ENCODE measurements around the gene CAVIN3. TPM values are rescaled to one million over a fixed set of nuclear protein-coding genes. Genes with fewer than 3 reads are reported as not detected.

Gene CAVIN3
- total and polyA plus RNA-seq, 9 of the 15 experiments (the other 6 are each of a cell fraction or from before 2014, with no cell fraction given) = 0.13 TPM; not detected in 8

GRCh38 chr11:6273188-6273587 is 47.1 kb downstream of the CAVIN3 start:
- H3K36me3 ChIP-seq (ENCODE audit: control insufficient read depth, insufficient read depth, low read length) = no peaks in the 10 kb centered on the region
- H3K27ac ChIP-seq (ENCODE audit: extremely low read depth, low read depth, low read length) = no peak overlapping the region
- ATAC-seq (no peak), DNase-seq (ENCODE audit: extremely low read depth in 1 of 4, low spot score in 3 of 4) (no peak), FAIRE-seq (no peak)
- H3K79me2 ChIP-seq (ENCODE audit: control insufficient read depth, insufficient read depth, low read length) = no peaks in the 10 kb centered on the region
- CTCF ChIA-PET (ENCODE audit: low intra/inter-chr PET ratio) = no interaction called here
- no peak overlapping the region for H2AFZ ChIP-seq (ENCODE audit: low read depth, low read length)
- 0% methylated on average over 4 of the region's 4 CpGs for WGBS (ENCODE audit: insufficient coverage, low coverage, missing lambda C conversion rate)
- no peaks in the 10 kb centered on the region for H3K9me3 ChIP-seq (replicated peaks; ENCODE audit: control insufficient read depth, insufficient read depth, low read depth, low read length)
- H3K4me3 ChIP-seq = no peak overlapping the region
- intact Hi-C loops (cut with micrococcal nuclease) (no loop called here), in situ Hi-C loops (cut with MboI) (no loop called here)
- H3K4me2 ChIP-seq (ENCODE audit: insufficient read depth, low read length) = no peak overlapping the region
- H3K9me1 ChIP-seq (ENCODE audit: control insufficient read depth, insufficient read depth, low read length) = no peaks in the 10 kb centered on the region
- peaks cover 4 to 6% of the 10 kb centered on the region in 2 experiments; a peak in 1 of 5 replicates for H3K27me3 ChIP-seq (ENCODE audit: control insufficient read depth in 2 of 2, insufficient read depth in 2 of 2, low read length in 2 of 2)
- no peak overlapping the region for H3K9ac ChIP-seq (ENCODE audit: insufficient read depth in 1 of 2, low read depth in 2 of 2, low read length in 2 of 2)
- H4K20me1 ChIP-seq (replicated peaks; ENCODE audit: control insufficient read depth, insufficient read depth, low read length) = no peaks in the 10 kb centered on the region
- TF ChIP-seq, protein P1, sequence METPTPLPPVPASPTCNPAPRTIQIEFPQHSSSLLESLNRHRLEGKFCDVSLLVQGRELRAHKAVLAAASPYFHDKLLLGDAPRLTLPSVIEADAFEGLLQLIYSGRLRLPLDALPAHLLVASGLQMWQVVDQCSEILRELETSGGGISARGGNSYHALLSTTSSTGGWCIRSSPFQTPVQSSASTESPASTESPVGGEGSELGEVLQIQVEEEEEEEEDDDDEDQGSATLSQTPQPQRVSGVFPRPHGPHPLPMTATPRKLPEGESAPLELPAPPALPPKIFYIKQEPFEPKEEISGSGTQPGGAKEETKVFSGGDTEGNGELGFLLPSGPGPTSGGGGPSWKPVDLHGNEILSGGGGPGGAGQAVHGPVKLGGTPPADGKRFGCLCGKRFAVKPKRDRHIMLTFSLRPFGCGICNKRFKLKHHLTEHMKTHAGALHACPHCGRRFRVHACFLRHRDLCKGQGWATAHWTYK (CRISPR knock-in tag; IDR thresholded peaks at IDR 0.05) = no peak
- no peak for TF ChIP-seq PRPF4 (IDR thresholded peaks at IDR 0.05; ENCODE audit: insufficient read depth, low read depth, low read length, poor library complexity, severe bottlenecking)
- TF ChIP-seq IRF2 (CRISPR knock-in tag; IDR thresholded peaks at IDR 0.05) = no peak
- TF ChIP-seq ZNF318 (IDR thresholded peaks at IDR 0.05; ENCODE audit: borderline replicate concordance in 1 of 2, low read depth in 1 of 2) = no peak
- no peak for TF ChIP-seq SNRNP70 (optimal IDR thresholded peaks at IDR 0.05; ENCODE audit: low read depth, low read length)
- no peak for TF ChIP-seq ADNP (tag; IDR thresholded peaks at IDR 0.05)
- TF ChIP-seq POU5F1 (IDR thresholded peaks at IDR 0.05; ENCODE audit: borderline replicate concordance, low read depth, low read length, partially characterized antibody) = no peak
- no peak for TF ChIP-seq ZBTB1 (CRISPR knock-in tag; IDR thresholded peaks at IDR 0.05; ENCODE audit: borderline replicate concordance, low read depth)
- TF ChIP-seq CHD4 (IDR thresholded peaks at IDR 0.05; ENCODE audit: insufficient read depth, insufficient replicate concordance, low read depth, low read length, poor library complexity, severe bottlenecking) = no peak
- no peak for TF ChIP-seq ZNF644 (tag; IDR thresholded peaks at IDR 0.05; ENCODE audit: low read depth)
- H3K4me1 ChIP-seq (replicated peaks in 1 of 2; ENCODE audit: control insufficient read depth in 2 of 2, insufficient read depth in 2 of 2, low read length in 2 of 2) = peaks cover 0 to 18% of the 10 kb centered on the region in 2 experiments; a peak in 2 of 5 replicates
- no TSS peak for BruUV-seq (replicated peaks)
- POLR2A ChIA-PET = interaction anchor here (1.0 kb wide), 1 partner anchor 23 kb away, joined by 3 read pairs; no protein-coding TSS in a partner anchor

Measured in K562 (cell line).